GM13976 (cell line): ENCODE measurements around the gene ZDHHC16.

ENCODE experiments used
- DNase-seq: peaks from one replicate; pipeline ENCODE4 v3.0.0; 2012; ENCODE audit warnings: low spot score
- CTCF ChIP-seq: IDR thresholded peaks from 2 replicates; pipeline ENCODE4 v1.5.1; 2012; ENCODE audit warnings: borderline replicate concordance, mild to moderate bottlenecking; ENCODE audit not compliant: insufficient read depth; ENCODE audit errors: extremely low read depth, missing control alignments, control extremely low read depth
- in situ Hi-C: fragments of 300-500 bp; cut with MboI; formaldehyde crosslinking; loops from one replicate; pipeline ENCODE4 v1.12.0; 2022; ENCODE audit warnings: low sequenced_read_pairs, mixed read lengths, inconsistent platforms; ENCODE audit not compliant: unreplicated experiment

The ZDHHC16 gene

GRCh38 chr10:97485647-97486281, 39.8 kb downstream of the ZDHHC16 start:
- in situ Hi-C loops, result no loop called here
- TF ChIP-seq CTCF, result no peak

GRCh38 chr10:97490592-97490991, 44.6 kb downstream of the ZDHHC16 start:
- no peak for TF ChIP-seq CTCF
- DNase-seq, result no peak
- in situ Hi-C loops, result no loop called here

More at GRCh38 chr10:97485647-97486281, 39.8 kb downstream of the ZDHHC16 start:
- no peak for DNase-seq

GRCh38 chr10:97494151-97494550, 48.2 kb downstream of the ZDHHC16 start:
- no peak for DNase-seq
- in situ Hi-C loops, result no loop called here
- TF ChIP-seq CTCF, result no peak

GRCh38 chr10:97494863-97495506, 49.0 kb downstream of the ZDHHC16 start:
- no peak for DNase-seq
- in situ Hi-C loops, result no loop called here
- TF ChIP-seq CTCF, result no peak

- in situ Hi-C loops, result no loop called here
- no peak for TF ChIP-seq CTCF
- peak; percentile 87 for DNase-seq
Observed at GRCh38 chr10:97497572-97498075, 51.6 kb downstream of the ZDHHC16 start.

GRCh38 chr10:97498076-97498840, 52.3 kb downstream of the ZDHHC16 start, which contains the start of gene MMS19:
Gene MMS19, minus strand, starts transcription at chr10:97498422. Its CDS starts 38 bp downstream, at chr10:97498384.
- in situ Hi-C loops, result no loop called here
- no peak for TF ChIP-seq CTCF
- DNase-seq, result peak; percentile 99
